ENCODE data around the gene PPOX.

DNA sequence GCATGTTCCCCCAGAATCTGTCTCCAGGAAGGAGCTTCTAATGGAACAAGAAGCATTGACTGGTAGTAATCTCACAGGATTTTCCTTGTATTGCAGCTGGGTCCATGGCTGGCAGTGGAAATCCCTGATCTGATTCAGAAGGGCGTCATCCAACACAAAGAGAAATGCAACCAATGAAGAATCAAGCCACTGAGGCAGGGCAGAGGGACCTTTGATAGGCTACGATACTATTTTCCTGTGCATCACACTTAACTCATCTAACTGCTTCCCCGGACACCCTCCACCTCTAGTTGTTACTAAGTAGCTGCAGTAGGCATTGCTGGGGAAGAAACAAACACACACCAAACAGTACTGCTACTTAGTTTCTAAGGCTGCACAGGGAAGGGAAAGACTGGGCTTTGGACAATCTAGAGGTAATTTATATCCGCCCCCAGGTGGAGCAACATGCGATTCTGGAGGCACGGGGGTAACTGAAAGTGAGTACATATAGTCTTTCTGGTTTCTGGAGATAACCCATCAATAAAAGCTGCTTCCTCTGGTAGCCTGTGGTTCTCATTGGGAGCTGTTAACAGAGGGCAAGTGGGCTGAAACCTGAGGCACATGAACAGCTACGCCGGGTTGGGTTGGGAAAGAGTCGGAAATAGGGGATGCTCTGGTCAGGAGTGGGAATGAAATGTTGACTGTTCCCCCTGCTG is 7.8 kb upstream of the PPOX start:
- no peak for TF ChIP-seq POLR2A (IDR thresholded peaks at IDR 0.05)
- TF ChIP-seq, protein P1, sequence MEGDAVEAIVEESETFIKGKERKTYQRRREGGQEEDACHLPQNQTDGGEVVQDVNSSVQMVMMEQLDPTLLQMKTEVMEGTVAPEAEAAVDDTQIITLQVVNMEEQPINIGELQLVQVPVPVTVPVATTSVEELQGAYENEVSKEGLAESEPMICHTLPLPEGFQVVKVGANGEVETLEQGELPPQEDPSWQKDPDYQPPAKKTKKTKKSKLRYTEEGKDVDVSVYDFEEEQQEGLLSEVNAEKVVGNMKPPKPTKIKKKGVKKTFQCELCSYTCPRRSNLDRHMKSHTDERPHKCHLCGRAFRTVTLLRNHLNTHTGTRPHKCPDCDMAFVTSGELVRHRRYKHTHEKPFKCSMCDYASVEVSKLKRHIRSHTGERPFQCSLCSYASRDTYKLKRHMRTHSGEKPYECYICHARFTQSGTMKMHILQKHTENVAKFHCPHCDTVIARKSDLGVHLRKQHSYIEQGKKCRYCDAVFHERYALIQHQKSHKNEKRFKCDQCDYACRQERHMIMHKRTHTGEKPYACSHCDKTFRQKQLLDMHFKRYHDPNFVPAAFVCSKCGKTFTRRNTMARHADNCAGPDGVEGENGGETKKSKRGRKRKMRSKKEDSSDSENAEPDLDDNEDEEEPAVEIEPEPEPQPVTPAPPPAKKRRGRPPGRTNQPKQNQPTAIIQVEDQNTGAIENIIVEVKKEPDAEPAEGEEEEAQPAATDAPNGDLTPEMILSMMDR (IDR thresholded peaks at IDR 0.05): no peak

Measured in ovary (tissue), 3 donors.